NCI-H1105 (cell line): ENCODE measurements around the gene STRN4.

Experiments
- DNase-seq: peaks from one replicate; lab custom pipeline; 2025; lab: John Stamatoyannopoulos, UW

Gene STRN4

DNA sequence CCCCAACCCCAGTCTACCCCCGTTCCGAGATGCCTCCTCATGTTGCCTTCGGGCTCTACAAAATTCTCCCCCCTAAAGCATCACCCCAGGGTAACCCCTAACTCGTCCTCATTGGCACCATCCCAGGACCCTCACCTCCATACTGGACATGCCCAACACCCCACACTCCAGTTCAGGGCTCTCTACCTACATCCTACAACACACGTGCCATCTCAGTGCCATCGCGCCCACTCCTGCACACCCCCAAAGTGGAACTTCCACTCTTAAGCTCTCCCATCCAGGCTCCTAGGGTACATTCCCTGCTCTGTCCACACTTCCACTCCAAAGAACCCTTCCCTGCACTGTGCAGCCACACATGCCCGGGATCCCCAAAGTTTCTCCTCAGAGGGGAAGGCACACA is 1.2 kb downstream of the STRN4 start:
- no peak for DNase-seq

DNA sequence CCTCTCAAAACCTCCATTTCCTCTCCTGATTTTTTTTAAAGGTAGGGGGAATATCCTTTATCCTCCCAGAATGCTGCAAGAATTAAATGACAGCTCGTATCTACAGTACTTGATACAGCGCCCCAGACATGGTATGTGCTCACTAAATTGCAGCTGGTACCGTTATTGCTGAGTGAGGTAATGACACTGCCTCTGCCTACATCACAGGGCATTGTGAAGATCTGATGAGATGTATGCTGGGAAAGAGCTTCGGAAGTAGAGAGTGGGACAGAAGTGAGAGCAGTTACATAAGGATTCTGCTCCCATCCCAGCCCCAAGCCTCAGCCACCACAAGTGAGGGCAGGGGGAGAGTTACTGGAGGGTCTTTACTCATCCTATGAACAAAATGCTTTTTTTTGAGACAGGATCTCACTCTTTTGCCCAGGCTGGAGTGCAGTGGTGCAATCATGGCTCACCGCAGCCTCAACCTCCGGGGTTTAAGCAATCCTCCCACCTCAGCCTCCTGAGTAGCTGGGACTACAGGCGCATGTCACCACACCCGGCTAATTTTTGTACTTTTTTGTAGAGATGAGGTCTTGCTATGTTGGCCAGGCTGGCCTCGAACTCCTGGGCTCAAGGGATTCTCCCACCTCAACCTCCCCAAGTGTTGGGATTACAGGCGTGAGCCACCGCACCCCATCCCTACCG is 2.1 kb downstream of the STRN4 start:
- no peak for DNase-seq

- no peak for DNase-seq
Observed at GRCh38 chr19:46742926-46743480, 3.2 kb downstream of the STRN4 start.

DNA sequence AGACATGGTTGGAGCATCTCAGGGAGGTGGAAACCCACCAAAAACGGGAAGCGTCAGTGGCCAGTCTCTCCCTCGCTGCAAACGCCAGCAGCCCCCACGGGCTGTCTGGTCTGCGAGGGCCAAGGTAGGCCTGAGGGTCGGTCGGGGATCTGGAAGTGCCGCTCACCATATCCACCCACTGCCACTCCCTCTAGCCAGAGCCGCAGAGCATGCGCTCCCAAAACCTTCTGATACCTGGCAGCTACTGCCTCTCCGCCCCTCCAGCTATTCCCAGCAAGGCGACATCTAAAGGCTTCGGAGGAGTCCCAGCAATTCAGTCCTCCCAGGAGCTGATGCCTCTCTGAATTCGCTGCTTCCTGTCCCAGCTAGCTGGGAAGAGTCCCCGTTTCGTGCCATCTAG is 4.8 kb downstream of the STRN4 start:
- no peak for DNase-seq

- no peak for DNase-seq
Observed at GRCh38 chr19:46739290-46739771, 6.9 kb downstream of the STRN4 start.

GRCh38 chr19:46737761-46738171 is 8.5 kb downstream of the STRN4 start:
- DNase-seq = no peak

GRCh38 chr19:46737298-46737654 is 9.0 kb downstream of the STRN4 start:
- no peak for DNase-seq

GRCh38 chr19:46736531-46737297 is 9.5 kb downstream of the STRN4 start:
- no peak for DNase-seq

GRCh38 chr19:46733690-46734292 is 12.5 kb downstream of the STRN4 start:
- DNase-seq = no peak

DNA sequence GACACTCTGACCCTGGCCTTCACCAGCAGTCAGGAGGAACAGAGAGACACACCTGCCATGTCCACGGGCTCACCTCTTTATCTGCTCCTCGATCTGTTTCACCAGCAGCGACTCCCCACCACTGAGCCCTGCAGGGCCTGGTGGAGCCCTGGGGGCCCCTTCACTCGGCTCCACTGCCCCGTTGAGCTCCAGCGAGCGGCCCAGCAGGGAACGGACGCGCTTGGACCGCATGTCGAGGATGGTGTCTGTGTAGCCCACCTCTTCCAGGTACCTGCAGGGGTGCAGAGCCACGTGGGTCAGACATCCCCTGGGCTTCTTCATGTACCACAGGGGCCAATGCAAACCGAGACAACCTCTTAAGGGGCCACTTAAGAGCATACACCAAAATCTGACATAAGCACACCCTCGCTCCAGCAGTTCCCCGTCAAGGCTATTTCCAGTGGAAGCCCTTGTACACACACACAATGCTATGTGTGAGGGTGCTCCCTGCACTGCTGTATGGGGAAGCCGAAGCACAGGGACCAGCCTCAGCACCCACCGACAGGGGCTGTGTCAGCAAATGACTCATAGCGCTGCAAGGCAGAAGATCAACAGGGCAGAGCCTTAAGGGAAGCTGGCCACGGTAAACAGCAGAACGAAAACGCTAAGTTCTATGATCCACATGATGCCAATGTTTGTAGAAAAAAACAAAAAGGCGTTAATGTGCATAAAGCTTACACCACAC is 13.1 kb downstream of the STRN4 start:
- DNase-seq = no peak

DNA sequence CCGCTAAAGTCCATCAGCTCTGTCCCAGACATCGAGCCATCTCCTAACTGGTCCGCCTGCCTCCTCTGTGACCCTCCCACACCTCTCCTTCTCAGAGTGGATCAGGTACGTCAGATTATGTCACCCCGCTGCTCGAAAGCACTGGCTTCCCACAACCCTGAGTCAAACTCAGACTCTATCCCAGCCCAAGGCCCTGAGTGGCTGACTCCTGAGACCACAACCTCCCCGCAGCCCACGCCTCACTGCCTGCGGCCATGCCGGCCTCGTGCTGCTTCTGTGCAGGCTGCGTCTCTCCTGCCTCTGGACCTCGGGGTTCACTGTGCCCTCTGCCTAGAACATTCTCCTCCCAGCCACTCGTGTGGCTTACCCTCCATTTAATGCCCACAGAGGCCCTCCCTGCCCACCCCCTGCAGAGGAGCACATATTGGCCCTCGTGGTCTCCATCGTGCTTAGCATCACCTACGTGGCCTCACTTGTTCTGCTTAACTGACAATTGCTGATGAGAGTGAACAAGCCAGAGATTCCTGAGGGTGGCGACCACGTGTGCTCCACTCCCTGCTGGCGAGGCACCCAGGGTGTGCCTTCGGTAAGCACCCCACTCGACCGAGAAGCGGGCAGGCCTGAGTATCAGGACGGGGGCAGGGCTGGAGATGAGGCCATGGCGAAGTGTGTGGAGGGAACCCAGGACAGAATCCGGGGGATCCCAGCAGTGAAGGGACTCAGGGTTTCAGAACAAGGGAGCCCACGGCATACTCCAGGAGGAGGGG is 13.9 kb downstream of the STRN4 start:
- DNase-seq = no peak

DNA sequence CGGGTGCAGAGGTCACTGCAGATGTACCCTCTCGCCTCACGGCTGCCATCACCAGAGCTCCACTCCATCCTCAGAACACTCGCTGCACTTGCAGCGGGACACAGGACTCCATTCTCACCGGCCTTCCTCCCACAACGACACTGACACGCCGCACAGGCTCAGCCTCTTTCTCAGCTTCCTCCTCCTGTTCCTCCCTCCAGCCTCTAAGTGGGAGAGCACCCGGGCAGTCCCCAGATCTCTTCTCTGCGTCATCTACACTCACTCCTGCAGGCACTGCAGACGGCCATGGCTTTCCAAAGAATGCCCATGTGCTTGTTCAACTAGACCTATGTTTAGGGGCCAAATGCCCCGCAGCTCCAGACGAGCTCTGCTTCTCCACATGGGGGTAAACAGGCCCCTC is 14.7 kb downstream of the STRN4 start:
- no peak for DNase-seq

DNA sequence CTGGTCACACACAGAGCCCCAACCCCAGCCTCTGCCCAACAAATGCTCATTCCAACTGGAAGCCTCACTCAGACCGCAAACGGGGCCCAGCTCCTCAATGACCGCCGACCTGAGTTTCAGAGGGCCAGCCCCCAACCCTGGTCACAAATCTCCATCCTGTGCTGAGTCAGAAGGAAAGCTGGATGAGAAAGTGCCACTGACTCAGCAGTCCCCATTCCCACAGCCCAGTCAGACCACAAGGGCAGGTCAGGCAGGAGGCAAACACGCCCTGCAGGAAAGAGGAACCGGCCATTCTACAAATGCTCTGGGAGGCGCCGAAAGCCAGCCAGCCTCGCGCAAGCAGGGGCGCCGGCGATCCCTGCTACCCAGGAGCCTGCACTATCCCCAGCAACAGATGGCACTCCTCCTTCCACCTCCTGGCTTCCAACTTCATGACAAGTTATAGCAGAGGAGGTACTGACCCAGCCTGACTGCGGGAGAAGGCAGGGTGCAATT is 15.2 kb downstream of the STRN4 start:
- no peak for DNase-seq

DNA sequence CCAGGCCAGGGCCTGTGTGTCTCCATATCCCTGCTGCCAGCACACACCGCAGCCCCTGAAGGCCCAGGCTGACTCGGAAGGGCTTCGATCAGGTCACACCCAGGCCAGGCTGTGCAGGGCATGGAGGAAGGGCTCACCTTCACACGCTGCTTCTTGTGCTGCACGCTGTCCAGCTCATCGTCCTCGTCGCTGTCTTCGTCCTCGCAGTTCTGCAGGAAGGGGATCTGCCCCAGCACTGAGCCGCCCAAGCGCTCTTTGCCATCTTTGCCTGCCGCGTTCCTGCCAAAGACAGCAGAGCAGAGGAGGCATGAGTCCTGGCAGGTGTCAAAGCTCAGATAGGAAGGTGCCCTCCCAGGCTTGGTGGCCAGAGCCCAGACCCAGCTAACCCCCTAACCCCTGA is 15.7 kb downstream of the STRN4 start:
- DNase-seq = no peak

GRCh38 chr19:46730187-46730586 is 16.1 kb downstream of the STRN4 start:
- DNase-seq = no peak

- no peak for DNase-seq
Observed at GRCh38 chr19:46729696-46730095, 16.6 kb downstream of the STRN4 start.

DNA sequence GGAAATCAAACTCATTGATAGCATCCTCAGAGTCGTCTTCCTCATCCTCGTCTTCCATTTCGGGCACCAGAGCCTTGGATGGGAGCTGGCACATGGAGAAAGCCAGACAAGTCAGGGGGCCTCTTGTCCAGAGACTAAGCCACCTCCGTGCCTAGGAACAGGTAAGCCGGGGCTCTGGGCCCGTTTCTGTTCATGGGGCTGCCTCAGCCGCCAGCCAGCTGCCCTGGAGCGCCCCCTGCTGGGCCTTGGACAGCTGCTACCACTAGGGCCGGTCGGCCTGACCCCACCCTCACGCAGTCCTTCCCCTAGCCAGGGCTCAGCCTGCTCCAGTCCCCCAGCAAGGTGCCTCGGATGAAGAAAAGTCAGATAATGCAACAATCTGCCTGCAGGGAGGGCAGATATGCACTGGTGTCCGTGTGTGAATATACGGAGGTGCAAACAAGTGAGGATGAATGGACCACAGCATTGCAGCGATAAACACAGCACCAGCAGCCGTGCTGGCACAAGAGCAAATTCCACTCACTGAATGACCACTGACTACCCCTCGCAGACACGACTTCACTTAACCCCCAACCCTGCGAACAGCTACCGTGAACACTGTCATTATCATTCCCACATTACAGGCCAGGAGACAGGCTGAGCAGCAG is 17.4 kb downstream of the STRN4 start:
- no peak for DNase-seq

DNA sequence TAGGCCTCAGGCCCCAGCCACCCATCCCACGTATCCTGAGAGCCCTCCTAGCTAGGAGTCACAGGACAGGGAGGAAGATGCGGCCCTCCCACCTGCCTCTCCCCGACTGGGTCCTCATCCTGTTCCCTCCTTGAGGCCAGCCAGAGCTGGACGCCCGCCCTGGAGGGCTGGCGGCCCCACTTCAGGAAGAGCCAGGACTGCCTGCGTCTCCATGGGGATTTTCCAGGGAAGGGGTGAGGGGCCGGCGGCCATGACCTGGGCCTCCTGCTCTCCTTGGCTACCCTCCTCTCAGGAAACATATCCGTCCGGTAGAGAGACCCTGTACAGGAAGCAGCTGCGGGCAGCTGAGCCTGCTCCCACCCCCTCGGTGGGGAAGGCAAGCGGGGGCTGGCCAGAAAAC is 18.0 kb downstream of the STRN4 start:
- no peak for DNase-seq

DNA sequence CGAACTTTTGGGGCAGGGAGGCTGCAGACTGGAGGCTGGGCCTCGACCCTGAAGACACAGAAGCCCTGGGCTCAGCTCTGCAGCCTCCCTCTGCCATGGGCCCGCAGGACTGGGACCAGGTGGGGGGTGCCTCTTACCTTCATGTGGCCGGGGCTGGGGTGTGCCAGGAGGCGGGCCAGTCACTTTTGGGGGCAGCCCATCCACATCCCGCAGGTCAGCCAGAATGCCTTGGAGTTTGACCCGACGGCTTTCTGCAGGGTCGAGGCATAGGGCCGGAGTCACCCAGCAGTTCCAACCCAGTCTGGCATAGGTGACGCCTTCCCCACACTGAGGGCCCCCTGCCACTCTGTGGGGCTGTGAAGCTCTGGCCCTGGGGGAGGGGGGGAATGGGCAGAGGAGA is 18.5 kb downstream of the STRN4 start:
- DNase-seq = no peak

DNA sequence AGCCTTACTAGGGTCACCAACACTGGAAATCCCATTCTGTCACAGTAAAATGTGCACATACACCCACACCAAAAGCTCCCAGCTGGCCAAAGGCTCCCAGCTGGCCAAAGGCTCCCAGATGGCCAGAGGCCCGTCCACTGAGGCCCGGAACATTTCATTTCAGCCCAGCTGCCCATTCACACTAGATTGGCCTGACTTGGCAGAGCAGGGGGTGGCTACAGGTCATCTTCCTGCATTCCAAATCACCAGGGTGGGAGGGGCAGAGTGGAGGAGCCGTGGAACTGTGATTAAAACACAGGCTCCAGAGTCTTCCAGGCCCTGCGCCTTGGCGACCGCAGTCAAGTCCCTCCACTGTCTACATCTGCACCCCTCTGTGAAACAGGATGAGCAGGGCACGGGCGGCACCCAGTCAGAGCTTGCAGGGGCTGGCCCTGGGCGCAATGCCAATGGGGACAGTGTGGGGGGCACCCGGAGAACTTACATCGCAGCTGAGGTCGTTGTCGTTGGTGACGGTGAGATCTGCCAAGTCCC is 19.2 kb downstream of the STRN4 start:
- no peak for DNase-seq

DNA sequence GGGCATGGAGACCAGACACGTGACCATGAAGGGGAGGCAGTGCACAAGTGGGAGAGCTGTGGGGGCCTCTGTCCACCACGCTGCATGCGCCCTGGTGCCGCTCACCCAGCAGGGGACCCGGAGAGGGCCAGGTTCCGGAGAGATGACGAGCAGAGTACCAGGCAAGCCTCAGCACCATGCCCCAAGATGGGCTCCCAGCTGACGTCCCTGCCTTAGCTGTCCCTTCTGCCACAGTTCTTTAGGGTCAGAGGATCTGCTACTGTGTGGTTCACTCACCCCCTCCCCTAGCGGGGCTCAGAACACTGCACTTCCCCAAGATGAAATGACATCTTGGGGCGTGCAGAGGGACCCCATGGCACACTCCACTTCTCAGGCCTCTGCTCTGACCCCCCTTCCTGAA is 19.7 kb downstream of the STRN4 start:
- DNase-seq = no peak
